ENCODE measurements around the gene TAF4.
A peak's percentile ranks its signal among the peaks of the same experiment; 100 is the strongest.

The TAF4 gene

GRCh38 chr20:62045529-62046285, 20.0 kb downstream of the TAF4 start:
- DNase-seq: peak in 1 of 56 donors; percentile 2

- DNase-seq: no peak
Observed at GRCh38 chr20:62045118-62045517, 20.6 kb downstream of the TAF4 start.

DNA sequence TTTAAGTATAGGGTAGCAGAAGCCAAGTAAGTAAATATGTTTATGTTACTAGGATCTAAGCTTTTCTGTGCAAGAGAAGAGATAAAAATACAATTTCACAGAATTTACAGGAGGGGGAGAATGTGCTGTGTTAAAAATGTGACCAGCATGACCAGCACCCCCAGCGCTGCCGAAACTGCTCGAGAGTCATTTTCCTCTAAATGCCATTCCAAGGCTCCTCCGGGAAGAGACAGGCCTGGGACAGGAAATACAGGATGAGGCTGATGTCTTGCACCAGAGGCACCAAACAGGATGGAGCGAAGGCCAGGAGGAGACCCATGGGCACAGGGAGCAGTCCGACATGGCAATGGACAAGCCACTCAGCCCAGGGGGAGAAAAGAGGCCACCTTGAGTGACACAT, 21.1 kb downstream of the TAF4 start:
- DNase-seq: no peak

- DNase-seq: no peak
Observed at GRCh38 chr20:62043131-62043914, 22.4 kb downstream of the TAF4 start.

DNA sequence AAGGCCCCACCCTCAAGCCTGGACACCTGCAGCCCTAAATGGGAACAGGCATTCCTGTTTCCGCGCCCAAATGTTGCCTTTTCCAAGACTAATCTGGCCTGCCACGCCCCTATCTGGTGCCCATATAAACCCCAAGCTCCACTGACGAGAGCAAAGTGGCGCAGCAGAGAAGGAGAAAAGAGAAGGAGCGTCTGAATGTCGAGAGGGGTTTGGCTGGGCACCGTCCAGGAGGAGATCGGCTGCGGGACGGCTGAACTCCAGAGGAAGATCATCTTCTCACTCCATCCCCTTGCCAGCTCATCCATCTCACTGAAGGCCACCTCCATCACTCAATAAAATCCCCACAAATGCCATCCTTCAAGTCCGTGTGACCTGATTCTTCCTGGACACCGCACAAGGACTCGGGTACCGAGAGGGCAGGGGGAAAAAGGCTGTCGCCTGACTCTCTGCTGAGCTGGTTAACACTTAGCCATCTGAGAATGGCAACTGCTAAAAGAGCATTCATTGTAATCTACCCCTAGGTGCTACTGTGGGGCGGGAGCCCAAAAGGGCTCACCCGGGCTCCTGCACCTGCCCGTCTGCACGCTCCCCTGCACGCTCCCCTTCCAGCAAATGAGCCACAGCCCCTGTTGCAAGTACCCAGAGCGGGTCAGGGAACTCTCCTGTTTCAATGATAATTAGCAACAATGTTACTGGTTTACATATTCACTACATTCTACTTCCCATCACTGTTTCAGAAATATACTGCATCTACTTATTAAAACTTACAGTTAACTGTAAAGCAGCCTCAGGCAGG, 23.5 kb downstream of the TAF4 start:
- no peak for DNase-seq

- DNase-seq: no peak
Observed at GRCh38 chr20:62040933-62041332, 24.7 kb downstream of the TAF4 start.

GRCh38 chr20:62040381-62040922, 25.2 kb downstream of the TAF4 start:
- no peak for DNase-seq

DNA sequence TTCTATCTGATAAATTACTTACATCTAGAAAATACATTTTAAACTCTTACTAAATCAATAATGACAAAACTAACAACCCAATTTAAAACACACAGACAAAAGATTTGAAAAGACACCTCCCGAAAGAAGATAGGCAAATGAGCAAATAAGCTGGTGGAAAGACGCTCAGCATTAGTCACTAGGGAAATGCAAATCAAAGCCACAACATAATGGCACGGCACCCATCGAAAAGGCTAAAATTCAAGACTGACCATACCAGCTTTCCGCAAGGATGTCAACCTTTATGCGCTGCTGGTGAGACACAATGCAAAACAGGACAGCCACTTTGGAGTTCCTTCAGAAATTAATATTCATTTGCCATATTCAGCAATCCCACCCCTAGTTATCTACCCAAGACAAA, 25.9 kb downstream of the TAF4 start:
- DNase-seq: no peak

GRCh38 chr20:62032609-62033368, 32.9 kb downstream of the TAF4 start:
- no peak for DNase-seq

- DNase-seq: no peak
Observed at GRCh38 chr20:62031462-62032092, 34.1 kb downstream of the TAF4 start.

- no peak for DNase-seq
Observed at GRCh38 chr20:62030834-62031434, 34.7 kb downstream of the TAF4 start.

DNA sequence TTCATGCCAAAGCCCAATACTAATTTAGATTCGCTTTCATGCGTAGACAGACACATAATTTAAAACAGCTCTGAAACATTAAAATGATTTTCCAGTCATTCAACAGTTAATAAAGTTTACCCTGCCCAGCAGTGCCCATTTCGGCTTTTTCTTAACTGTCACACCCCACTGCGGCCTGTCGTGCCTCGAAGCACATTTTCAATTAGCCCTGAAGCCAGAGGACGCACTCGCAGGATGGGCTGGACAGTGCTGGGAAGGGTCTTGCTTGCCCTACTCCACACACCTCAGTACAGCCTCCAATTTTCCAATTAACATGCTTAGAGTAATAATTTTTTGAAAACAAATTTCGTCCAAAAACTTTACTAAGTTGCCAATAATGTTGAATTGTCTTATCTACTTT, 35.3 kb downstream of the TAF4 start:
- DNase-seq: no peak

DNA sequence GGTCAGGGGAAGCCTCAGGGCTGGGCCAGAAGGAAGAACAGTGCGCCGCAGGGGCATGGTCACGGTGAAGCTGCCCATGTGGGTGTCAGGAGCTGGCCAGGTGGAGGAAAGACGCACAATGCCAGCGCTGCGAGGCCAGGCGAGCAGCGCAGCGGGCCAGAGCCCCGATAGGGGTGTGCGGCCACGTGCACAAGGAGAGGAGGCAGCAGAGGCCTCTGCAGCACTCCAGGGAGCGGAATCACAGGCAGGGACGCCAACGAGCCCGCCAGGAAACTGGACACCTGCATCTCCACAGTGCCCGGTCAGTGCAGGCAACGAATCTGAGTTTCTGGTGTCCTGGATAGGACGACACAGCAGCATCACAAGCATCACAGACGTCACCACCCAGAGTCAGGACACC, 35.7 kb downstream of the TAF4 start:
- DNase-seq: no peak

- DNase-seq: no peak
Observed at GRCh38 chr20:62029296-62029695, 36.4 kb downstream of the TAF4 start.

GRCh38 chr20:62028384-62028783, 37.3 kb downstream of the TAF4 start:
- DNase-seq: no peak

GRCh38 chr20:62027698-62028321, 37.9 kb downstream of the TAF4 start:
- no peak for DNase-seq

DNA sequence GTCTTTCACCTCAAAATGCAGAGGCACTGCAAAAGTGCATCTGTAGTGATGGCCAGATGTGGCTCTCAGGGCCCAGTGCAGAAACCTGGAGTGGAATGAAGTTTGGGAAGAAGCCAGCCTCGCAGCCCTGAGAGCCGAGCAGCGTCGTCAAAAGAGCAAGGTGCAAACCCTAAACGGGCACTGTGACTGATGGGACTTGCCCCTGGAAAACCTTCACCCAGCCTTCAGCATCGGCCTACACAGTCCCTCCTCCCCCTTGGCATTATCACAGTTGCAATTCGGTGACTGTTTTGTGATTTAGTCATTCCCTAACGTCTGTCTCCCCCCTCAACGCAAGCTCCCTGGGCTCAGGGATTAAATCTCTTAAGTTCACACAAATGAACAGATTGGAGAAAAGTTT, 38.6 kb downstream of the TAF4 start:
- DNase-seq: no peak

DNA sequence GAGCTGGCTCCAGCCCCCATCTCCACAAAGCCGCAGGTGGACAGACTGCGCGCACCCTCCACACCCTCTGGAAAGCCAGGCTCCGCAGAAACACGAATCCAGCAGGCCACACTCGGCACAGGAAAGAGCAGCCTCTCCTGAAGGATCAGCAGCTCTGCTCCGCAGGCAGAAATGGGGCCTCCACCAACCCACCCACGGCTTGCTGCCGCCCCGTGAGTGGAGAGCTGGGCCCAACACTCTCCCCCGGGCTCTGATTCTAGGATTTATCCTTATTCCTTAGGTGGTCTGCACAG, 39.2 kb downstream of the TAF4 start:
- no peak for DNase-seq

DNA sequence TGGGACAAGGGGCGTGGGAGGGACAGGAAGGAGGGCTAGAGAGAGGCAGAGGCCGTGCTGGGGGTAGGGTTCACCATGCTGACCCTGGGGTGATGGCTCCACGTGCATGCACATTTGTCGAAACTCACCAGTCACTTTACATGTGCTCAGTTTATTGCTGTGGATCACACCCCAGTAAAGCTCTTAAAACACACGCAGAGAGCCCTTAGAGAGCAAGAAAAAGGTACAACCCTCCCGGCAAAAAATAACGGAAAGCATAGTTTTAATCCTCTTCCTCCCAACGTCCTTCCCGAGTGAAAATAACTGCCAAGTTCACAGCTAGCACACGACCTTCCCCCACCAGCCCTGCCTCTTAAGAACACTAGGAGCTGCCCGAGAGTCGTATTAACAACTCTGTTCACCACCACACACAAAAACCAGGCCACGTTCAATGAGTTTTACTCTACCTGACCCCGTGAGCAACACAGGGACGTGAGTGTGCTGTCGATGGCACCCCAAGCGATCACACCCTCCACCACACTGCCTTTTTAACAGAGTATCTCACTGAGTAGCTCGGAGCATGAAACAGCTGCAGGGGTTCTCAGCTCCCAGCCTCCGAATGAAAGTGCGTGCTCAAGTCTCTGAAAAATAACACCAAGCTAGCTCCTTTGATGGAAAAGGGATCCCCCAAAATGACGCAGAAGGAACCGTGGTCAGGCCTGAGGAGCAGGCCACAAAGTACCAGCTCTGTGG, 39.7 kb downstream of the TAF4 start:
- peak in 17 of 56 donors; percentile 5 to 51 (median 11) for DNase-seq
